ACHN (cell line): ENCODE measurements around the gene EYS.

Source experiments
- DNase-seq: peaks from one replicate; pipeline ENCODE4 v3.0.0-alpha.2; 2015
- in situ Hi-C: cut with HindIII; loops from 2 replicates; pipeline ENCODE4 v1.10.0; 2017; ENCODE audit warnings: low sequenced_read_pairs, low pct_ligation_motif_present, low pct_unique_long_range_greater_than_20kb

Gene EYS

GRCh38 chr6:65157025-65157424 lies 550.0 kb downstream of the EYS start:
- no peak for DNase-seq
- in situ Hi-C loops: no loop called here

- in situ Hi-C loops: no loop called here
Measured at GRCh38 chr6:65155083-65155482, 551.9 kb downstream of the EYS start.

GRCh38 chr6:65149841-65150240 lies 557.2 kb downstream of the EYS start:
- no peak for DNase-seq
- in situ Hi-C loops: no loop called here

More at GRCh38 chr6:65155083-65155482, 551.9 kb downstream of the EYS start:
- no peak for DNase-seq

- in situ Hi-C loops: no loop called here
Measured at GRCh38 chr6:65148839-65149238, 558.2 kb downstream of the EYS start.

GRCh38 chr6:65135567-65135966 lies 571.5 kb downstream of the EYS start:
- in situ Hi-C loops: no loop called here
- DNase-seq: no peak

More at GRCh38 chr6:65148839-65149238, 558.2 kb downstream of the EYS start:
- no peak for DNase-seq

GRCh38 chr6:65126667-65127066 lies 580.4 kb downstream of the EYS start:
- DNase-seq: no peak
- in situ Hi-C loops: no loop called here

- DNase-seq: no peak
- in situ Hi-C loops: no loop called here
Measured at GRCh38 chr6:65123521-65123920, 583.5 kb downstream of the EYS start.

GRCh38 chr6:65117817-65118409 lies 589.1 kb downstream of the EYS start:
- in situ Hi-C loops: no loop called here
- no peak for DNase-seq

- in situ Hi-C loops: no loop called here
Measured at GRCh38 chr6:65116326-65116725, 590.7 kb downstream of the EYS start.

GRCh38 chr6:65113581-65113980 lies 593.4 kb downstream of the EYS start:
- DNase-seq: no peak
- in situ Hi-C loops: no loop called here

More at GRCh38 chr6:65116326-65116725, 590.7 kb downstream of the EYS start:
- DNase-seq: no peak

GRCh38 chr6:65112435-65112834 lies 594.6 kb downstream of the EYS start:
- no peak for DNase-seq
- in situ Hi-C loops: no loop called here

- in situ Hi-C loops: no loop called here
- DNase-seq: no peak
Measured at GRCh38 chr6:65110031-65110430, 597.0 kb downstream of the EYS start.

GRCh38 chr6:65098349-65098748 lies 608.7 kb downstream of the EYS start:
- in situ Hi-C loops: no loop called here
- no peak for DNase-seq

GRCh38 chr6:65091561-65091960 lies 615.5 kb downstream of the EYS start:
- in situ Hi-C loops: no loop called here
- no peak for DNase-seq

GRCh38 chr6:65088575-65088974 lies 618.5 kb downstream of the EYS start:
- in situ Hi-C loops: no loop called here
- no peak for DNase-seq

GRCh38 chr6:65081756-65082155 lies 625.3 kb downstream of the EYS start:
- in situ Hi-C loops: no loop called here
- DNase-seq: no peak

- no peak for DNase-seq
- in situ Hi-C loops: no loop called here
Measured at GRCh38 chr6:65075705-65076230, 631.3 kb downstream of the EYS start.

- DNase-seq: no peak
- in situ Hi-C loops: no loop called here
Measured at GRCh38 chr6:65072500-65072899, 634.5 kb downstream of the EYS start.

GRCh38 chr6:65071480-65071879 lies 635.5 kb downstream of the EYS start:
- in situ Hi-C loops: no loop called here
- no peak for DNase-seq

GRCh38 chr6:65064844-65065243 lies 642.2 kb downstream of the EYS start:
- DNase-seq: no peak
- in situ Hi-C loops: no loop called here

- no peak for DNase-seq
- in situ Hi-C loops: no loop called here
Measured at GRCh38 chr6:65059568-65059967, 647.5 kb downstream of the EYS start.
